DMS 273 (cell line): ENCODE measurements around the gene AOPEP.
"Not testable (repeated sequence)": the region's sequence is repeated elsewhere in the genome, so short reads cannot be mapped to it uniquely, and the experiment has no call there.

Experiments
- DNase-seq: peaks from one replicate; lab custom pipeline; 2025; ENCODE audit not compliant: unreplicated experiment; lab: John Stamatoyannopoulos, UW

The AOPEP gene

DNA sequence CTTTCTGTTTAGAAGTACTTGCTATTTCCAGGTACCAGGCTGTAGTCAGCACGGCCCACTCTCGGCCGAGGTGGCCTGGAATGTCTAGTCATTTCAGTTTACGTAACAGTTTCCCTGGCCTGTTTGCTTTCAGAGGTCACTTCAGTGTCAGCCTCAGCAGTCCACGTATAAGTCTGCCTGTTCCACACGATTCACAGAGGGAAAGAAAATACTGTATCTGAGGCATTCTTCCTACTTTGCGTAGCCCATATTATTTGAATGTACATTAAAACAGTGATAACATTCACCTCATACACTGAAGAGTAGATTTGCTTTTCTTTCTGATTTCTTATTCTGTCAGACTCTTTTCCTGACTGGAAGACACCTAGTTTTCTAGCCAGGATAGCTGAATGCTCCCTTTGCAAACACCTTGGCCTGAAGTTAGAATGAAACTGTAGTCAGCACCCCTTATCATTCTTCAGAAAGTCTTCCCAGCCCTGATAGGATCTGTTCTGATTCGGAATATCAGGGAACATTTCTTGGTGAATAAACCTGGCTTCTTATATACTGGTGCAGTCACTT is 140.9 kb downstream of the AOPEP start:
- DNase-seq, result peak; percentile 40

- DNase-seq, result no peak
These were observed 141.4 kb downstream of the AOPEP start for GRCh38 chr9:94867842-94868312.

DNA sequence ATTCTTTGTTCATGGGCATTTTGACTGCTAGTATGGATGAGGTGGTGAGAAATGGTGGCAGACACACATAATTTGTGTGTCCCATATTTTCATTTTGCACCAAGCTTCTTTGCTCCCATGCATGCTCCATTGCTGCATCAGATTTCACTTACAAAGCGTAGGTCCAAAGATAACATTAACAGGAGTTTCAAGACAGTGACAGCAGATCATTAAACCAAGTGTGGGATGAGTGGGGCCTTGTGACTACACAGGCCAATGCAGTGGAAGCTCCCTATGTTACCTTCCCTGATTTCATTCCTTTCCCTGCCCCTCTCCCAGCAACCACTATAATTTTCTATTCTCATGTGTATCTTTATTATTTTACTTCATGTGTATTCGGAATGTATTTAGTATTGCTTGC is 142.0 kb downstream of the AOPEP start:
- DNase-seq, result no peak

DNA sequence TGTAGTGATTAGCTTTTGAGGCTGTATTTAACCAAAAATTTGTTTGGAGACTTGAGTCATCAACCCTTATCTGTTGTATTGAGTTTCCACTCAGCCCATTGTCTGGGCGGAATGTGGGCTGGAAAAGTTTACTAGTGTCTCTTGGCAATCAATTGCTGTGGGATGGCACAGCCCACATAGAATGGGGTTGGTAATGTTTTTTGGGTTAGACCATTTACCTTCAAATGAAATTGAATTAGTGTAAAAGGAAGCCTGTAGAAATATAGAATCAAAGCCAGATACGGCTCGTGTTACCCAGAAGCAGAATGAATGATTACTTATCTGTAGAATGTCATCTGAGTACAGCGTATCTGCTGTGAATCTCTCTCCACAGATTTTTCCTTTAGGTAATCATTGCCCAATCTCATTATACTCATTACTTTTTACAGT is 142.9 kb downstream of the AOPEP start:
- DNase-seq, result no peak

DNA sequence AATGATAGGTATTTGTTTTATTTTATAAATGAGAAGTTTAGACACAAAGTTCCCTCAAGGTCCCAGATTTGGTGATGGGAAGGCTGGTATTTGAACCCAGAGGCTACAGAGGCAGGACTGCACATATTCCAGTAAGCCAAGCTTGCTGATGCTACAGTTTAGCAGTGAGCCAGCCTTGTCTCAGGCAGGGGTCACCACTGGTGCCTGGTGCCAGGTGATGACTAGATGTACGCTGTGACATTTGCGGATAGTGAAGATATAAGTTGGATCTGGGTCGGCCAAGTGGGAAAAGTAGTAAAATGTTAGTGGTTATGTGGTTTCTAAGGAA is 143.9 kb downstream of the AOPEP start:
- no peak for DNase-seq

GRCh38 chr9:94870793-94871558 is 144.5 kb downstream of the AOPEP start:
- no peak for DNase-seq

DNA sequence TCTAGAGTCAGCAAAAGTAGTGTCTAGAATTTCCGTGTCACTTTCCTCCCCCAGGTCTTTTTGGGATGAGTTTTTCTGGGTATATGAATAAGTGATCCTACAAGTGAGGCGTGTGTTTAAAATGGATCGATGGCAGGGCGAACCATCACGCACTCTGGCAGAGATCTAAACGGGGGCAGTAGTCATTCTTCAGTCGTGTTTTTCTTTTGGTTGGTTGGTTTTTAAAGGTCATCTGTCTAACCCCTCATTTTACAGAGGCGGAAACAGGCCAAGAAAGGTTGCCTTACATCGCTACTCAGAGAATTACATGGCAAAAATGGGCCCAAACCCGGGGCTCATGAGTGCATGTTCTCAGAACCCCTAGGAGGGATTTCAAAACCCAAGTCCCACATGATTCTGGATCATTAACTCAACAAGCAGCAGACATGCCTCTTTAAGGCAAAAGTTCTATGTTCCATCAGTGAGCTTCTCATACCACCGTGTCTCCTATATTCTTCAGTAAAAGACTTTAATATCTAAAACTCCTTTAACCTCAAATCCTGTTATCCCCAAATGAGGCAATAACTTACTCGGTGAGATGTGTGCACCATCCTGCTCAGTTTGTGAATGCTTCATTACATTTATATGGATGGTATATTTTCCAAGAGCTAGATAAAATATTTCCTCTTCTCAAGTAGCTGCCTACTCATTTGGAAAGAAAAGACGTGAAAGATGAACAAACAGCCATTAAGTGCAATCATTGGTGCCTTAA is 145.8 kb downstream of the AOPEP start:
- no peak for DNase-seq

DNA sequence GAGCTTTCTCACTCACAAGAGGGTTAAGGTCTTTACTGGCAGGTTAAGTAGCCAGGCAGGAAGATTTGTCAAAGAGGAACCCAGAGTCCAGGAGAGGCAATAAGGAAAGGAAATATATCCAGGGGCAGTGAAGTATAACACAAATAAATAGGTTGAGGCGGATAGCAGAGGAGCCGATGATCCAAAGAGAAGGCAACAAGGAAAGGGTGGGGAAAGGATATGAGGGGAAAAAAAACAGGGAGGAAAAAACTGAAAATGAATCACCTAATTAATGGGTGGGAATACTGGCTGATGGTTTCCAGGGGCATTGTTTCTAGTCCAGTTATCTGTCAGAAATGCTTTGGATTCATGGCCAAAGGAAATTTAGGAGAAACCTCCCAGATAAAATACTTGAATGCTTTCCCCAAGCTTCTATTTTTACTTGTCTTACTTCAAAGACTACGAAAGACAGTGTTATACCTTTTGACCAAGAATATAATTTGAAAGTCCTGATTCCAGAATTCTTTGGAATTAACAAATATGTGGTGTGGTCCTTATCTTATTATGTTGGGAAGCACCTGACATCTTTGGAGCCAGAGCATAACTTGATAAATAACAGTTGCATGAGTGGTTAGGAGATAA is 146.5 kb downstream of the AOPEP start:
- DNase-seq, result no peak

- DNase-seq, result no peak
These were observed 147.8 kb downstream of the AOPEP start for GRCh38 chr9:94874316-94874715.

- DNase-seq, result no peak
These were observed 149.0 kb downstream of the AOPEP start for GRCh38 chr9:94875300-94876020.

DNA sequence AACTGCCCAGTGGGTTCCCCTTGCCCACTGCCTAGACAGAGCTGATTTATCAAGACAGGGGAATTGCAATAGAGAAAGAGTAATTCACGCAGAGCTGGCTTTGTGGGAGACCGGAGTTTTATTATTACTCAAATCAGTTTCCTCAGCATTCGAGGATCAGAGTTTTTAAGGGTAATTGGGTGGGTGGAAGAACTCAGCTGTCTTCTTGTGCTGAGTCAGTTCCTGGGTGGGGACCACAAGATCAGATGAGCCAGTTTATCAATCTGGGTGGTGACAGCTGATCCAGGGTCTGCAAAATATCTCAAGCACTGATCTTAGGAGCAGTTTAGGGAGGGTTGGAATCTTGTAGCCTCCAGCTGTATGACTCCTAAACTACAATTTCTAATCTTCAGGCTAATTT is 152.3 kb downstream of the AOPEP start:
- DNase-seq, result not testable (repeated sequence)

DNA sequence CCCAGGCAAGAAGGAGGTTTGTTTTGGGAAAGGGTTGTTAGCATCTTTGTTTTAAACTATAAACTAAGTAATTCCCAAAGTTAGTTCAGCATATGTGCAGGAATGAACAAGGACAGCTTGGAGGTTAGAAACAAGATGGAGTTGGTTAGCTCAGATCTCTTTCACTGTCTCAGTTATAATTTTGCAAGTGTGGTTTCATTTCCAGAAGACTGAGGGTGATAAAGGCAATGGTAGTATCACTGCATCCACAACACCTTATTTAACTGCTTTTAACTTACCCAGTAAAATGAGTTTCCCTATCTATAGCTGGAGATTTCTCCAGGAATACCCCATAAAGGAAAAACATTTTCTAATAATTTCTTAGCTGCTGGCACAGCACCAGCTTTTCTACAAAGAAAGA is 152.7 kb downstream of the AOPEP start:
- DNase-seq, result no peak

DNA sequence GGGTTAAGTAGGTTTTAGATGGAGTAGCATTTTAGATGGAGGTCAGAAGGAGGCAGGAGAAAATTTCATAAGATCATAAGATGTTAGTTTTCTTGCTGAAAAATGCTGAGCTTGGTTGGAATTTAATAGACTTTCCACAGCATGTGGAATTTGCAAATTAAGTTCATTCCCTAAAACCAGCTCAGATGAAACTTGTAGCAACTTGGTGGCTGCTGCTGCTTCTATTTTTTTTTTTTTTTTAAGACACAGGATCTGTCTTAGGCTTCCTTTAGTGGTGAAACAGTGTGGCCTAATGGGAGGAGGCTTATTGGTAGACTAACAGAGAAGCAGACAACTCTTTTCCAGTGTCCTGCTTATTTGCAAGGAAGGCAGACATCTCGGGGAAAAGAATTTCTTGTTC is 154.5 kb downstream of the AOPEP start:
- no peak for DNase-seq

- no peak for DNase-seq
These were observed 155.0 kb downstream of the AOPEP start for GRCh38 chr9:94881454-94881853.

- no peak for DNase-seq
These were observed 155.4 kb downstream of the AOPEP start for GRCh38 chr9:94881940-94882339.

GRCh38 chr9:94882966-94883641 is 156.6 kb downstream of the AOPEP start:
- peak; percentile 87 for DNase-seq

DNA sequence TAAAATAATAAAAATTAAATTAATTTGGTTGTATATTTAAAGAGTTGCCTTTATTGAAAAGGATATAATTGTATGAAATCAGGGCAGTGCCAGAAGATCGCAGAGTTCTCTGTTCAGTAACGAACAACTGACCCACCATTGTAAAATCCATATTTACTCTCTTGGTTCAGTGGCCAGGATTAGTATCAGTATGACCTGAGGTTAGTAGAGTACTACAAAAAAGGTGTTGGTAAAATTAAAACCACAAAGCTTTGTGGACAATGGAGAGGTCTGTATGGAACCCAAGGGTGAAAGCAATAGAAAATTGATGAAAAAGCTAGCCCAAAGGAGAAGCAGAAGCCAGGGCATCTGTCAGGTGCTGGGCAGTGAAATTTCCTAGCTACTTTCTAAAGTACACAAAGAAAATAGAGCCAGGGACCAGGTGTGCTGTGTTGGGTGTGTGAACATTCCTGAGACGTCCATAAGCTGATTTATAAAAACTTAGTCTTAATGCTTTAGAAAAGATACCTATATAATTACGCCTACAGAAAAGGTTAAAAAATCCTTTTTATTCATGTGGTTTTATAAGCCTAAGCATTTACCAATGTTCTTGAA is 159.5 kb downstream of the AOPEP start:
- no peak for DNase-seq

DNA sequence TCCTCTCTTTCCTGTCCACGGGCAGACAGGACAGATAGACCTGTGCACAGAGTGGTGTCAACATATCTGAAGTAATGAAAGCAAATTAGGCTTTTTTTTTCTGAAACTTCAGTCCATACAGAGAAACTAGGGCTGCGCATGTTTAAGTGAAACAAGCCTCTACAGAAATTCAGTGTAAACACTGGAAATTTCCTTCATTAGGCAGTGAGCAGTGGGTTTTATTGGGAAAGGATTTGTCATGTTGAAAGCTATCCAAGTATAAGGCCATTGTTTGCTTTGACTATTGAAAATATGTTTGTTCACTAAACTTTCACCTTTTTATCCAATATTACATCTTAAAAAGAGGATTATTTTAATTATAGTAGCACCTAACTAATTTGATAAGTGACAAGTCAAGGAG is 161.2 kb downstream of the AOPEP start:
- no peak for DNase-seq

- no peak for DNase-seq
These were observed 162.3 kb downstream of the AOPEP start for GRCh38 chr9:94888775-94889174.

DNA sequence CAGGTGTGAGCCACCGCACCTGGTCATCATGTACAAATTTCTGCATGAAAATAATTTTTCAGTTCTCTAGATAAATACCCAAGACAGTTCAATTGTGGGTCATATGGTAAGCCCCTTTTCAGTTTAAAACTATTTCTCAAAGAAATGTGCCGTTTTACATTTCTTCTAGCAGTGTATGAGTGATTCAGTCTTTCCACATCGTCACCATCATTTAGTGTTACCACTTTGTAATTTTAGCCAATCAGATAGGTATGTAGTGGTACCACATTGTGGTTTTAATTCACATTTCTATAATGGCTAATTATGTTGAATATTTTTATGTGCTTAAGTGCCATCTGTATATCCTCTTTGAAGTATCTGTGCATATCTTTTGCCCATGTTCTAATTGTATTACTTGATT is 163.1 kb downstream of the AOPEP start:
- no peak for DNase-seq
